Osteoblast (primary cell): ENCODE data around the gene ADAMTS16. TPM values are rescaled to one million over a fixed set of nuclear protein-coding genes. Genes with fewer than 3 reads are reported as not detected.

Experiments used
- DNase-seq: peaks from one replicate; pipeline ENCODE4 v3.0.0; 2011; ENCODE audit warnings: low spot score, mixed read lengths; ENCODE audit not compliant: insufficient read length; ENCODE audit errors: missing footprints
- H2AFZ ChIP-seq: 2 replicates; pipeline ENCODE4 v1.6.0; 2011; ENCODE audit warnings: mild to moderate bottlenecking, low read length
- H3K27ac ChIP-seq: 2 replicates; pipeline ENCODE4 v1.5.1; 2011; ENCODE audit warnings: mild to moderate bottlenecking, low read depth, low read length, moderate library complexity
- H3K27me3 ChIP-seq: 2 replicates; pipeline ENCODE4 v1.6.0; 2012; ENCODE audit warnings: mild to moderate bottlenecking, control low read depth, inconsistent platforms, low read length, moderate library complexity; ENCODE audit not compliant: insufficient read depth
- H3K36me3 ChIP-seq: 2 replicates; pipeline ENCODE4 v1.5.1; 2011; ENCODE audit warnings: mild to moderate bottlenecking, low read length, control low read depth, moderate library complexity; ENCODE audit not compliant: insufficient read depth
- H3K4me1 ChIP-seq: 2 replicates; pipeline ENCODE4 v1.5.1; 2011; ENCODE audit warnings: mild to moderate bottlenecking, low read length, control low read depth, moderate library complexity; ENCODE audit not compliant: insufficient read depth
- H3K4me2 ChIP-seq: 2 replicates; pipeline ENCODE4 v1.6.0; 2011; ENCODE audit warnings: mild to moderate bottlenecking, low read length; ENCODE audit not compliant: insufficient read depth
- H3K4me3 ChIP-seq: fragments of 200-600 bp; sonication (generic); 3 replicates; pipeline ENCODE4 v1.5.1; 2012; ENCODE audit warnings: mild to moderate bottlenecking, low read length, inconsistent platforms; ENCODE audit not compliant: insufficient read depth
- H3K79me2 ChIP-seq: 2 replicates; pipeline ENCODE4 v1.6.0; 2012; ENCODE audit warnings: mild to moderate bottlenecking, low read length, control low read depth, inconsistent platforms; ENCODE audit not compliant: insufficient read depth
- H3K9me3 ChIP-seq: 2 replicates; pipeline ENCODE4 v1.5.1; 2011; ENCODE audit warnings: low read depth, low read length, control low read depth
- H4K20me1 ChIP-seq: 2 replicates; pipeline ENCODE4 v1.6.0; 2012; ENCODE audit warnings: mild to moderate bottlenecking, low read length, control low read depth; ENCODE audit not compliant: insufficient read depth
- total RNA-seq: library from RNA; depleted of rRNA; stranded (reverse); fragments of >200 nt; gene quantifications from 2 replicates; pipeline ENCODE4 v1.2.3, GENCODE V29; 2012
- TF ChIP-seq, protein P1 (sequence below): IDR thresholded peaks from 2 replicates; pipeline ENCODE4 v1.5.1; 2011; ENCODE audit warnings: mild to moderate bottlenecking, low read depth, low read length, moderate library complexity; ENCODE audit errors: extremely low read depth

ADAMTS16 gene
- total RNA-seq, 1 donor, result 1.4 TPM

- no peak overlapping the region for H3K27ac ChIP-seq
Observed at GRCh38 chr5:5182508-5183188, 42.5 kb downstream of the ADAMTS16 start.

DNA sequence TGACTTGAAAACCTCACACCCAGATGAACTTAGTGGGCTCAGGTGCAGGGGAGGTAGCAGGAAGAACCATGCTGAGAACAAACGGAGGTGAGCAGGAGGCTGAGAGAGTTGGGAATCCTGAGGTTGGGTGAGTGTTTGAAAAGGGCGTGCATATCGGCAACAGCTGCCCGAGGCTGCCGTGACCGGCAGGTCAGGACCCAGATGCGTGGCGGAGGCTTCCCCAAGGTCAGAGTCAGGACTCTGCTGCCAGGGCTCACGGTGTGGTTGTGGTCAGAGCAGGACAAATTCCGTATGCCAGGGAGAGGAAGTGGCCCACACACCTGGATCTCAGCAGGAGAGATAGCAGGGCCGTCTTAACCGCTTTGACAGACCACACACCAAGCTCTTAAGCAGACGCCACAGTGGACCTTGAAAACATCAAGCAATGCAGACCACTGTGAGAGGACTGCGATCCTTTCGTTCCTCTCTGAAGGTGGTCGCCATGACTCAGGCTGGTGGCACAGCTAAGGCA lies 43.1 kb downstream of the ADAMTS16 start:
- no peak overlapping the region for H3K4me2 ChIP-seq
- DNase-seq, result no peak
- no peaks in the 10 kb centered on the region for H3K27me3 ChIP-seq
- no peaks in the 10 kb centered on the region for H4K20me1 ChIP-seq
- H3K27ac ChIP-seq, result no peak overlapping the region
- H3K9me3 ChIP-seq, result no peaks in the 10 kb centered on the region
- no peaks in the 10 kb centered on the region for H3K4me1 ChIP-seq
- no peaks in the 10 kb centered on the region for H3K36me3 ChIP-seq
- H2AFZ ChIP-seq, result no peak overlapping the region
- H3K79me2 ChIP-seq, result no peaks in the 10 kb centered on the region
- no peak overlapping the region for H3K4me3 ChIP-seq
- TF ChIP-seq, protein P1, sequence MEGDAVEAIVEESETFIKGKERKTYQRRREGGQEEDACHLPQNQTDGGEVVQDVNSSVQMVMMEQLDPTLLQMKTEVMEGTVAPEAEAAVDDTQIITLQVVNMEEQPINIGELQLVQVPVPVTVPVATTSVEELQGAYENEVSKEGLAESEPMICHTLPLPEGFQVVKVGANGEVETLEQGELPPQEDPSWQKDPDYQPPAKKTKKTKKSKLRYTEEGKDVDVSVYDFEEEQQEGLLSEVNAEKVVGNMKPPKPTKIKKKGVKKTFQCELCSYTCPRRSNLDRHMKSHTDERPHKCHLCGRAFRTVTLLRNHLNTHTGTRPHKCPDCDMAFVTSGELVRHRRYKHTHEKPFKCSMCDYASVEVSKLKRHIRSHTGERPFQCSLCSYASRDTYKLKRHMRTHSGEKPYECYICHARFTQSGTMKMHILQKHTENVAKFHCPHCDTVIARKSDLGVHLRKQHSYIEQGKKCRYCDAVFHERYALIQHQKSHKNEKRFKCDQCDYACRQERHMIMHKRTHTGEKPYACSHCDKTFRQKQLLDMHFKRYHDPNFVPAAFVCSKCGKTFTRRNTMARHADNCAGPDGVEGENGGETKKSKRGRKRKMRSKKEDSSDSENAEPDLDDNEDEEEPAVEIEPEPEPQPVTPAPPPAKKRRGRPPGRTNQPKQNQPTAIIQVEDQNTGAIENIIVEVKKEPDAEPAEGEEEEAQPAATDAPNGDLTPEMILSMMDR, result no peak

More at GRCh38 chr5:5182508-5183188, 42.5 kb downstream of the ADAMTS16 start:
- TF ChIP-seq, protein P1, result no peak
- Histone ChIP-seq H3K79me2 (no peaks in the 10 kb centered on the region), H4K20me1 (no peaks in the 10 kb centered on the region), H3K9me3 (no peaks in the 10 kb centered on the region), H3K36me3 (no peaks in the 10 kb centered on the region), H3K4me2 (no peak overlapping the region), H3K27me3 (no peaks in the 10 kb centered on the region), H2AFZ (no peak overlapping the region), H3K4me1 (no peaks in the 10 kb centered on the region), H3K4me3 (no peak overlapping the region)
- no peak for DNase-seq

DNA sequence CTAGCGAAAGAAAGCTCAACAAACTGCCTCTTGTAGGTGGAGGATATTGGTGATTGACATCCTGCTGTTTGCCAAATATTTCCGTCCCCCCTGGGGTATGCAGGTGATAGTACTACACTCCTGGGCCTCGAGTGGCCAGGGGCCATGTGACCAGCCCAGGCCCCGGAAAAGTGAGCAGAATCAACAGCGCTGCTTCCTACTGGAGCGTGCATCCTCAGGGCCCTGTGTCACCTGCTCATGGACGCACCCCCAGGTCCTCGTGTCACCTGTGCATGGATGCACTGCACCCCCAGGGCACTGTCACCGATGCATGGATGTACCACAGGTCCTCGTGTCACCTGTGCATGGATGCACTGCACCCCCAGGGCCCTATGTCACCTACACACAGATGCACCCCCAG lies 43.8 kb downstream of the ADAMTS16 start:
- no peaks in the 10 kb centered on the region for H3K27me3 ChIP-seq
- no peaks in the 10 kb centered on the region for H3K36me3 ChIP-seq
- no peak overlapping the region for H2AFZ ChIP-seq
- H3K79me2 ChIP-seq, result no peaks in the 10 kb centered on the region
- DNase-seq, result no peak
- H3K9me3 ChIP-seq, result no peaks in the 10 kb centered on the region
- no peak overlapping the region for H3K4me2 ChIP-seq
- no peak overlapping the region for H3K27ac ChIP-seq
- H3K4me1 ChIP-seq, result no peaks in the 10 kb centered on the region
- no peaks in the 10 kb centered on the region for H4K20me1 ChIP-seq
- H3K4me3 ChIP-seq, result no peak overlapping the region
- TF ChIP-seq, protein P1, result no peak

DNA sequence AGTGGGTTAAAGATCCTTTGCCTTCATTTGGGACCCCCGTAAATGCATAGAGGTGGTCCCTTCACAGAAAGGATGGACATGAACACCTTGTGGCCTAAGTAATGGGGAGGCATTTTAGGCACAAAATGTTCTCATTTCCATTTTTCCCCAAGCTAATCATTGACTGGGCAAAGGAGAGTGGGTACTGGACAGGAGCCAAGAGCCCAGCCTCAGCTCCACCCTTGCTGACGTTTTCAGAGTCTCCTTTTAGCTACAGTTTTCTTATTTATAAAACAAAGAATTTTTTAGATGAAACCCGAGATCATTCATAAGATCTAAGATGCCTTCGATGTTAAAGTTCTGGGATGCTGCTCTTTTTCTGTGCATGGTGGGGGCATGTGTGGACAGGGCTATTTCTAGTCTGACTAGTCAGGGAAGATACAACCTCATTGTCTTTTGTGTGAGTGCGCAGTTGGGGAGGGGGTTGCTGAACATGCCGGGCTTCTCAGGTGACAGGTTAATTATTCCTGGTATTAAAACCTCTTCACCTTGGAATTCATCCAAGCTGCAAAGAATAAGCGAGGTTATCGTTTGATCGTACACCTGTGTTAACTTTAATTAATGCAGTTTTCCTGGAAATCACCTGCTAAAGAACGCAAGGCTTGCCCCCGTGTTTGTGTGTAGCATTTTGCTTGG lies 48.4 kb downstream of the ADAMTS16 start:
- Histone ChIP-seq H3K4me3 (no peak overlapping the region), H3K79me2 (no peaks in the 10 kb centered on the region), H4K20me1 (no peaks in the 10 kb centered on the region), H3K27me3 (no peaks in the 10 kb centered on the region), H3K4me1 (no peaks in the 10 kb centered on the region), H3K27ac (no peak overlapping the region), H2AFZ (no peak overlapping the region), H3K4me2 (no peak overlapping the region), H3K9me3 (no peaks in the 10 kb centered on the region), H3K36me3 (no peaks in the 10 kb centered on the region)
- DNase-seq, result no peak
- TF ChIP-seq, protein P1, result no peak
